ENCODE measurements around the gene F10. TPM values are rescaled to one million over a fixed set of nuclear protein-coding genes. Genes with fewer than 3 reads are reported as not detected.
"Not testable (repeated sequence)": the region's sequence is repeated elsewhere in the genome, so short reads cannot be mapped to it uniquely, and the experiment has no call there.

The F10 gene
- total RNA-seq, 1 donor from 2014 or later = 3.5 TPM

- intact Hi-C loops (cut with micrococcal nuclease) = no loop called here
- DNase-seq = no peak
- peaks cover 7% of the 10 kb centered on the region for H3K4me1 ChIP-seq
- H3K36me3 ChIP-seq = peaks cover 73% of the 10 kb centered on the region
- no peaks in the 10 kb centered on the region for H3K9me3 ChIP-seq (replicated peaks)
- H3K4me3 ChIP-seq = no peak overlapping the region
- no peaks in the 10 kb centered on the region for H3K27me3 ChIP-seq (ENCODE audit: low read depth)
- no peak overlapping the region for H3K27ac ChIP-seq (replicated peaks)
- no peak for TF ChIP-seq CTCF (IDR thresholded peaks at IDR 0.05; ENCODE audit: borderline replicate concordance)
These were observed 45.8 kb upstream of the F10 start for GRCh38 chr13:113076681-113077401.

GRCh38 chr13:113077566-113077952 lies 45.0 kb upstream of the F10 start:
- Histone ChIP-seq H3K27ac (replicated peaks) (no peak overlapping the region), H3K36me3 (peaks cover 68% of the 10 kb centered on the region), H3K27me3 (ENCODE audit: low read depth) (no peaks in the 10 kb centered on the region), H3K4me1 (peaks cover 7% of the 10 kb centered on the region), H3K9me3 (replicated peaks) (no peaks in the 10 kb centered on the region), H3K4me3 (no peak overlapping the region)
- intact Hi-C loops (cut with micrococcal nuclease) = no loop called here
- no peak for TF ChIP-seq CTCF (IDR thresholded peaks at IDR 0.05; ENCODE audit: borderline replicate concordance)
- no peak for DNase-seq

- peaks cover 13% of the 10 kb centered on the region for H3K4me1 ChIP-seq
- intact Hi-C loops (cut with micrococcal nuclease) = no loop called here
- TF ChIP-seq CTCF (IDR thresholded peaks at IDR 0.05; ENCODE audit: borderline replicate concordance) = no peak
- H3K4me3 ChIP-seq = no peak overlapping the region
- H3K27me3 ChIP-seq (ENCODE audit: low read depth) = no peaks in the 10 kb centered on the region
- H3K36me3 ChIP-seq = peaks cover 72% of the 10 kb centered on the region
- DNase-seq = no peak
- no peak overlapping the region for H3K27ac ChIP-seq (replicated peaks)
- no peaks in the 10 kb centered on the region for H3K9me3 ChIP-seq (replicated peaks)
These were observed 44.4 kb upstream of the F10 start for GRCh38 chr13:113077953-113078901.

- Histone ChIP-seq H3K9me3 (replicated peaks) (no peaks in the 10 kb centered on the region), H3K27me3 (ENCODE audit: low read depth) (no peaks in the 10 kb centered on the region), H3K36me3 (peaks cover 68% of the 10 kb centered on the region), H3K27ac (replicated peaks) (no peak overlapping the region), H3K4me1 (peaks cover 21% of the 10 kb centered on the region), H3K4me3 (no peak overlapping the region)
- intact Hi-C loops (cut with micrococcal nuclease) = no loop called here
- DNase-seq = no peak
- TF ChIP-seq CTCF (IDR thresholded peaks at IDR 0.05; ENCODE audit: borderline replicate concordance) = no peak
These were observed 43.5 kb upstream of the F10 start for GRCh38 chr13:113078902-113079780.

GRCh38 chr13:113079781-113080080 lies 42.9 kb upstream of the F10 start:
- not testable (repeated sequence) for DNase-seq

More at GRCh38 chr13:113079781-113080080, 42.9 kb upstream of the F10 start:
- intact Hi-C loops (cut with micrococcal nuclease); H3K27ac ChIP-seq (replicated peaks); H3K27me3 ChIP-seq (ENCODE audit: low read depth); H3K9me3 ChIP-seq (replicated peaks); H3K4me3 ChIP-seq: not testable (repeated sequence)
- peaks cover 65% of the 10 kb centered on the region for H3K36me3 ChIP-seq
- peaks cover 21% of the 10 kb centered on the region for H3K4me1 ChIP-seq
